NCI-H69 (cell line): ENCODE data around the gene HRH1.

Experiments
- DNase-seq: peaks from one replicate; lab custom pipeline; 2025; lab: John Stamatoyannopoulos, UW

The HRH1 gene

GRCh38 chr3:11282250-11283138, 128.2 kb downstream of the HRH1 start:
- DNase-seq: peak; percentile 51

DNA sequence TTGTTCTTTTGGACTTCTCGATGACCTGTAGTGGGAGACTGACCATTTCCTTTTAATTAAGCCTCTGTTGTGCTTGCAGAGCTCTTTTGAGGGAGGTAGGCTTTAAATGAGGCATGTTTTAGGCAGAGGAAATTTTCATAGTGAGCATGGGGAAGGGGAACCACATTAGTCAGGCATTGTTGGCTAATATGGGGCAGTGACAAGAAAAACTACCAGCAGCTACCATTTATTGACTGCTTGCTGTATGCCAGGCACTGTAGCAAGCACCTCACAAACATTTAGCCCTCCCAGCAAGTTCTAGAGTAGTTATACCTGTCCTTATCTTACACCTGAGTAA, 128.8 kb downstream of the HRH1 start:
- DNase-seq: no peak

GRCh38 chr3:11284011-11284410, 129.7 kb downstream of the HRH1 start:
- DNase-seq: no peak

- DNase-seq: no peak
These were observed 131.2 kb downstream of the HRH1 start for GRCh38 chr3:11285471-11285870.

- no peak for DNase-seq
These were observed 133.1 kb downstream of the HRH1 start for GRCh38 chr3:11287404-11287803.

DNA sequence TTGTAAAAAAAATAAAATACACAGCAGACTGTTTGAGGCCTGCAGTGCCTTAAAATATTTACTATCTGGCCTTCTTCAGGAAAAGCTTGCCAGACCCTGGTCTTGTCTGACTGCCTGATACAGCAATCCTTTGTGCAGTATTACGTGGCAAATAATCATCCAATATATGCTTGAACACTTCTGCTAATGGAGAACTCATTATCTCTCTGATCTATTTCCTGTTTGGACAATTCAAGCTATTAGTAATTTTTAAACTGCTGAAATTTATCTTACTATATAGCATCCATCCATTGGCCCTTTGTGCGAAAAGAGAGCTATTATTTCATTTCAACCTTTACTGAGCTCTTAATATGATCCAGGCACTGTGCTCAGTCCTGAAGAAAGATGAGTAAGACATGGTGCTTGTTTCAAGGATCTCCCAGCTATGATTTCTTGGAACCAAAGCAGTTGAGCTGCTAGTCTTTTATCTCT, 133.8 kb downstream of the HRH1 start:
- no peak for DNase-seq

DNA sequence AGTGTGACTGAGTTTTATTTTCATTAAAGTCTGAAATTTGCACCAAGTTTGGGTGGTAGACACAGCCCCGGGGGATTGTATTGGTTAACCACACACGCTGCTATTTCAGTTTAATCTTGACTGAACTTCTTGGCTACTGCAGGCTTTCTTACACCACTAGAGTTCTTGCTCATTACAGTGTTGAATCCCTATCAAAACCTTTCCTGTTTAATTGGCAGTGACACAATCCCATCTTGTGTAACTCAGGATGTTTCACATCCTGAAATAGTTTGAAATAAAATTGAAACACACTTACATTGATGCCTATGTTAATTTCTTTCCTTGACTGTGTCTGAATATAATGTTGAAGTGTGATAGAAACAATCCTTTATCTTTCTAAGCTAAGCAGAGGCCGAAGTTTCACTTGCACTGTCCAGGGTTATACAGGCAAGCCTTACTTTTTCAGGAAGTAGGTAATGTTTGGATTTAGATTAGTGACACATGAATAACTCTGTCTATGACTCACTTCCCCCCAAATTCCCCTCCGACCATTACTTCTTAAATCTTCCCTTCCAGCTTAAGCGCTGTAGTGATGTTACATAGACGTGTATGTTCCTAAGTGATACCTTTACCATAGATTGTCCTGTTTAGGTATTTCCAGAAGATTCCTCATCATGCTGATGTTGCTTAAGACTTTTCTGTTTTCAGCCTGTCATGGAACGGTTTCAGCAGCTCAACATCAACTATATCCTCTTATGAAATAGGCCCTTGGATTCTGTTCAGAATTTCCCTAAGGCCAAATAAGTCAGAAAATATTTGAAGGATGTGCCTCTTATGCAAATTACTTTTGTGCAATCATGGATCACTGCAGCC, 134.7 kb downstream of the HRH1 start:
- DNase-seq: no peak

DNA sequence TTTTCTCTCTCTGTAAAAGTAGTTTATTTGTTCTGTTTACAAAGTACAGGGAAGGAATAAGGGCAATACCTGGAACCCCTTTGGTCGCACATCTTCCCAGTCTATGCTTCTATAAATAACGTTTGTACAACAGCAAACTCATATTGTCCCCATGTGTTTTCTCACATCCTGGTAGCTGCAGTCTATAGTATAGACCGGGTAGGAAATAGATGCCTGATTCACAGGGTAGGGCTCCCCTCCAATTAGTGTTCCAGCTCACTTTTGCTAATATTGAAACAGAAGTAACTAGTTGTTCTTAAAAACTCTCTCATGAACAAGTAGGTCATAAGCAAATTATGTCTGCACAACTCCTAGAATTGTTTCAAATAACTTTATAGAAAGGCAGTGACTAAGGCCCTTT, 135.6 kb downstream of the HRH1 start:
- DNase-seq: no peak

DNA sequence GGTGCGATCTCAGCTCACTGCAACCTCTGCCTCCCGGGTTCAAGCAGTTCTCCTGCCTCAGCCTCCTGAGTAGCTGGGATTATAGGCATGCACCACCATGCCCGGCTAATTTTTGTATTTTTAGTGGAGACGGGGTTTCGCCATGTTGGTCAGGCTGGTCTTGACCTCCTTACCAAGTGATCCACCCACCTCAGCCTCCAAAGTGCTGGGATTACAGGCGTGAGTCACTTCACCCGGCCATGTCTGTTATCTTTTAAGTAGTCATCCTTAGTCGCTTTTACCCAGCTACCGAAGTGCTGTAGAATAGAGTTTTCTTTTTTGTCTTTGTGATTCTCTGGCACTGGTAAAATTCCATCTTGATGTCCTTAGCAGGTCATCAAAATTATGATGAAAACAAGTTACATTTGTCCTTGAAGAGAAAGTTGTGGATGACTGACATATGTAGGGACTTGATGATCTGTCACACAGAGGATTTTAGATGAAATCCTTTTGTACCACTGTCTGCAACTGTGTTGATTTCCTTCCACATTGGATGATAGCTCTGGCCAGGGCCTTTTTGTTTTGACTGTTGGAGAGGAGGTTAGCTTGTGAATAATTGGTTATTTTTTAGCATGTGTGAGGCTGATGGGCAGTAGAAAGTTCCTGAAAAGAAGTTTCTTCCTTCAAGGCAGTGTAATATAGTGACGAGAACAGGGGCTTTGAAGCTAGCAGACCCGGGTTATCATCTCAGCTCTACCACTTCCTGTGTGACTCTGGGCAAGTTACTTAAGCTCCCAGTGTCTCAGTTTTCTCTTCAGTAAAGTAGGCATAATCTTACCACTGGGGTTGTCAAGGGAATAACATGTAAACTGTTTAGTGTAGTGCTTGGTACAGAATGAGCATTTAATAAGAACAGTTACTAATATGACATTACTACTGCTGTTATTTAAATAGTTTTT, 136.7 kb downstream of the HRH1 start:
- peak; percentile 13 for DNase-seq

DNA sequence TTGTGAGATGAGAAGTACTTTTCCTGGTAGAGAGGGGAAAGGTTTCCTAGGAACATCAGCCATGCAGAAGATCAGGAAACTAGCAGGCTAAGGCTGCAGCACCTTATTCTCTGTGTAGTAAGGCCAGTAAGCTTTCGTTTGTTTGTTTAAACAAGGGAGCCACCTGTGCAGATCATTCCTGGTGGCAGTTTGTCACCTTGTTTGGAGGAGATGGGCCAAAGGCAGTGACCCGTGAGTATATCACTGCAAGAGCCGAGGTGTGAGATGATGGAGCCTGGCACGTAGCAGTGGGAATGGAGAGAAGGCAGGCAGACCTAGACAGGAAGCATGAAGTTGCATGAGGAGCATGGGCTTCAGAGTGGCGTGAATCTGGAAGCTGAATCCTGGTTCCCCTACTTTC, 137.5 kb downstream of the HRH1 start:
- peak; percentile 87 for DNase-seq

DNA sequence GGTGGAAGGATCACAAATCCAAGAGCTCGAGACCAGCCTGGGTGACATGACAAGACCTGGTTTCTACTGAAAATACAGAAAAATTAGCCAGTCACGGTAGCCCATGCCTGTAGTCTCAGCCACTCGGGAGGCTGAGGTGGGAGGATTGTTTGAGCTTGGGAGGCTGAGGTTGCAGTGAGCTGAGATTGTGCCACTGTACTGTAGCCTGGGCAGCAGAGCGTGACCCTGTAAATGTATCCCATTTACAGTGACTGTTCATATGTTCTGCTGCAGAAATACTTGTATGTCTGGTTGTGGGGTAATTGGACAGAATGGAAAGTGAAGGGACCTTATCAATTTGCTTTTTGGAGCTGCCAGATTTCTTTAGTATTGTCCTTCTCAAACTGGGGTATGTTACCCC, 142.8 kb downstream of the HRH1 start:
- DNase-seq: no peak

DNA sequence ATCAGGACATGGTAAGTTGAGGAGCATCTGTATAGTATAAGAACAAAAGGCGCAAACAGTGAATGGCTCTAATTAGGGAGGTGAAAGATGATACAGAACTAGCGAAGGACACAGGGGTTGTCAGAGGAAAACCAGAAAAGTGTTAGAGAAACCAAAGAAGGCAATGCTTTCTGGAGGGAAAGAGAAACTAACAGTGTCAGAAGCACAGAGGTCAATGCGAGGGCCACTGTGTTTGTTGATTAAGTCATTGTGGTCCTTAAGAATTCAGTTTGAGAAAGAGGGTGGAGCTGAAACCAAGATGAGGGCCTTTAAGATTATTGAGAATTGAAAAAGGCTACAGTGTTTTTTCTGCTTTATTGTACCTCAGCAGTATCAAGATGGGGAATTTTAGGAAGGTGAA, 146.7 kb downstream of the HRH1 start:
- DNase-seq: no peak

- DNase-seq: no peak
These were observed 148.2 kb downstream of the HRH1 start for GRCh38 chr3:11302444-11302843.

- DNase-seq: no peak
These were observed 149.9 kb downstream of the HRH1 start for GRCh38 chr3:11304175-11304574.

- no peak for DNase-seq
These were observed 151.2 kb downstream of the HRH1 start for GRCh38 chr3:11305509-11305908.

- no peak for DNase-seq
These were observed 152.7 kb downstream of the HRH1 start for GRCh38 chr3:11306817-11307589.

- DNase-seq: no peak
These were observed 153.6 kb downstream of the HRH1 start for GRCh38 chr3:11307830-11308432.

GRCh38 chr3:11310258-11310657, 156.0 kb downstream of the HRH1 start:
- no peak for DNase-seq

- DNase-seq: no peak
These were observed 157.9 kb downstream of the HRH1 start for GRCh38 chr3:11312166-11312565.
